ENCODE measurements around the gene SLC10A1.
"Not testable (repeated sequence)": the region's sequence is repeated elsewhere in the genome, so short reads cannot be mapped to it uniquely, and the experiment has no call there.

The SLC10A1 gene

GRCh38 chr14:69796797-69797500 is at the start of gene SLC10A1:
SLC10A1 (minus strand) TSS chr14:69797241; CDS start chr14:69797155, 86 bp downstream.
- no peak for DNase-seq

GRCh38 chr14:69845787-69846186 is 48.7 kb upstream of the SLC10A1 start:
- DNase-seq, result peak; percentile 10

- no peak for DNase-seq
Observed at GRCh38 chr14:69845050-69845581, 48.1 kb upstream of the SLC10A1 start.

- no peak for DNase-seq
Observed at GRCh38 chr14:69844171-69844570, 47.1 kb upstream of the SLC10A1 start.

GRCh38 chr14:69842686-69843420 is 45.8 kb upstream of the SLC10A1 start:
- DNase-seq, result peak; percentile 86

GRCh38 chr14:69841656-69842055 is 44.6 kb upstream of the SLC10A1 start:
- DNase-seq, result no peak

GRCh38 chr14:69839661-69840060 is 42.6 kb upstream of the SLC10A1 start:
- DNase-seq, result no peak

GRCh38 chr14:69838881-69839416 is 41.9 kb upstream of the SLC10A1 start:
- no peak for DNase-seq

GRCh38 chr14:69828879-69829278 is 31.8 kb upstream of the SLC10A1 start:
- DNase-seq, result no peak

GRCh38 chr14:69828354-69828753 is 31.3 kb upstream of the SLC10A1 start:
- DNase-seq, result no peak

- no peak for DNase-seq
Observed at GRCh38 chr14:69827560-69827959, 30.5 kb upstream of the SLC10A1 start.

GRCh38 chr14:69822456-69822855 is 25.4 kb upstream of the SLC10A1 start:
- no peak for DNase-seq

GRCh38 chr14:69820991-69821390 is 23.9 kb upstream of the SLC10A1 start:
- DNase-seq, result no peak

GRCh38 chr14:69819607-69820006 is 22.6 kb upstream of the SLC10A1 start:
- no peak for DNase-seq

GRCh38 chr14:69818758-69819191 is 21.7 kb upstream of the SLC10A1 start:
- peak; percentile 57 for DNase-seq

- no peak for DNase-seq
Observed at GRCh38 chr14:69816216-69816615, 19.2 kb upstream of the SLC10A1 start.

GRCh38 chr14:69815556-69815955 is 18.5 kb upstream of the SLC10A1 start:
- no peak for DNase-seq

GRCh38 chr14:69814397-69814796 is 17.4 kb upstream of the SLC10A1 start:
- no peak for DNase-seq

GRCh38 chr14:69813346-69813745 is 16.3 kb upstream of the SLC10A1 start:
- DNase-seq, result not testable (repeated sequence)

- no peak for DNase-seq
Observed at GRCh38 chr14:69812711-69813110, 15.7 kb upstream of the SLC10A1 start.

GRCh38 chr14:69811868-69812252 is 14.8 kb upstream of the SLC10A1 start:
- DNase-seq, result no peak

- no peak for DNase-seq
Observed at GRCh38 chr14:69811227-69811867, 14.3 kb upstream of the SLC10A1 start.
